ENCODE data around the gene SPAG16.

DNA sequence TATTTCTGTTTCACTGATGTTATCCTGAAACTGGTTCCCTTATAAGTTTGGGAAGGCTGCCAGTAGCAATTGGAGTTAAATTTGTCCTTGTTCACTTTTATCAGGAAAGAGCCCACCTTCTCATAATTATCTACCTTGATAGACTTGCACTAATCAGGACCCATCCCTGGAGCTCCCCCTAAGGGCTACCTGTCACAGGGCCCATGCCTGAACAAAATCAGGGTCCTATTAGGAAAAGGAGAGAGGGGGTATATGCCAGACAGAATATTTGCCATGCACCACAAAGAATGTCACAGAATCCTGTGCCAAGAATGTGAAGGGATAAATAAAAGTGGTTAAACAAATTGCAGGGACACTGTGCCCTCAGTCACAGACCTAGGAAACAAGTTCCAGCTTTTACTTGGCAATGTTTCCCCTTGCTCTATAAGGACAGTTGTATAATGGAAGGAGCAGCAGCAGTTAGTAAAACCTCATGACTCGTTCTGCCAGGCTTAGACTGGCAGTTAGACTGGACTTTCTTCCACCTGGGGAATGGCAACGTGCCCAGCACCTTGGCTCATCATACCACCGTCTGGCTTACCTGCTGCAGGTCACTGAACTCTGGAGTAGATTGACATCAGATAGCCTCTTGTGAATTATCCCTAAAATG lies 1094.3 kb downstream of the SPAG16 start:
- no peak for TF ChIP-seq FOXM1 (IDR thresholded peaks at IDR 0.05; ENCODE audit: borderline replicate concordance, low read depth)
- no peak for TF ChIP-seq CEBPB (IDR thresholded peaks at IDR 0.05)
- TF ChIP-seq RAD21 (IDR thresholded peaks at IDR 0.05; ENCODE audit: low read depth): peak; percentile 26
- no peak for TF ChIP-seq YY1 (IDR thresholded peaks at IDR 0.05; ENCODE audit: low read depth)

All from Ishikawa (cell line).